Astrocyte (in vitro differentiated cells and primary cell): ENCODE measurements around the gene RGL2. TPM values are rescaled to one million over a fixed set of nuclear protein-coding genes. Genes with fewer than 3 reads are reported as not detected.
A peak's percentile ranks its signal among the peaks of the same experiment; 100 is the strongest.

Experiments used
- DNase-seq: peaks from one replicate; pipeline ENCODE4 v3.0.0-alpha.2; 2010; ENCODE audit warnings: low read depth
- FAIRE-seq: peaks from 2 replicates; lab custom pipeline; 2011; peaks lifted over from hg19 to GRCh38; lab: Jason Lieb, UNC
- H2AFZ ChIP-seq: 2 replicates; pipeline ENCODE4 v1.6.0; 2012; ENCODE audit warnings: low read depth, low read length, inconsistent platforms
- H3K27ac ChIP-seq: 2 replicates; pipeline ENCODE4 v1.5.1; 2011; ENCODE audit warnings: low read depth, low read length, inconsistent platforms
- H3K27me3 ChIP-seq: 2 replicates; pipeline ENCODE4 v1.6.0; 2011; ENCODE audit warnings: low read length, inconsistent platforms; ENCODE audit not compliant: insufficient read depth
- H3K36me3 ChIP-seq: 2 replicates; pipeline ENCODE4 v1.5.1; 2011; ENCODE audit warnings: low read length, inconsistent platforms; ENCODE audit not compliant: insufficient read depth
- H3K4me1 ChIP-seq: 2 replicates; pipeline ENCODE4 v1.5.1; 2011; ENCODE audit warnings: low read length, inconsistent platforms; ENCODE audit not compliant: insufficient read depth
- H3K4me2 ChIP-seq: 2 replicates; pipeline ENCODE4 v1.6.0; 2012; ENCODE audit warnings: low read length, inconsistent platforms
- H3K4me3 ChIP-seq: 2 replicates; pipeline ENCODE4 v1.5.1; 2011; ENCODE audit warnings: low read depth, mild to moderate bottlenecking, low read length, inconsistent platforms; ENCODE audit not compliant: insufficient read depth
- H3K79me2 ChIP-seq: 2 replicates; pipeline ENCODE4 v1.6.0; 2012; ENCODE audit warnings: mild to moderate bottlenecking, low read length, inconsistent platforms; ENCODE audit not compliant: insufficient read depth
- H3K9ac ChIP-seq: 2 replicates; pipeline ENCODE4 v1.6.0; 2012; ENCODE audit warnings: mild to moderate bottlenecking, low read length, inconsistent platforms
- H3K9me3 ChIP-seq: 2 replicates; pipeline ENCODE4 v1.5.1; 2012; ENCODE audit warnings: low read depth, mild to moderate bottlenecking, low read length, inconsistent platforms; ENCODE audit not compliant: insufficient read depth
- H4K20me1 ChIP-seq: 2 replicates; pipeline ENCODE4 v1.6.0; 2012; ENCODE audit warnings: low read length, inconsistent platforms; ENCODE audit not compliant: insufficient read depth
- H3K27ac Mint-ChIP-seq: one replicate; pipeline ENCODE4 v1.8.0; 2021; ENCODE audit warnings: mild to moderate bottlenecking, mixed read lengths; ENCODE audit not compliant: unreplicated experiment
- H3K27me3 Mint-ChIP-seq: one replicate; pipeline ENCODE4 v1.8.0; 2021; ENCODE audit warnings: low read depth, mixed read lengths; ENCODE audit not compliant: unreplicated experiment
- H3K36me3 Mint-ChIP-seq: one replicate; pipeline ENCODE4 v1.8.0; 2021; ENCODE audit warnings: low read depth, mixed read lengths; ENCODE audit not compliant: unreplicated experiment
- H3K4me1 Mint-ChIP-seq: one replicate; pipeline ENCODE4 v1.8.0; 2021; ENCODE audit warnings: low read depth, mixed read lengths; ENCODE audit not compliant: unreplicated experiment
- H3K4me3 Mint-ChIP-seq: one replicate; pipeline ENCODE4 v1.8.0; 2021; ENCODE audit warnings: mild to moderate bottlenecking, moderate library complexity, mixed read lengths; ENCODE audit not compliant: unreplicated experiment
- H3K9me3 Mint-ChIP-seq: one replicate; pipeline ENCODE4 v1.8.0; 2021; ENCODE audit warnings: mild to moderate bottlenecking, mixed read lengths; ENCODE audit not compliant: unreplicated experiment
- CTCF ChIP-seq: IDR thresholded peaks from 2 replicates; pipeline ENCODE4 v1.5.1; 2011; ENCODE audit warnings: low read depth, mild to moderate bottlenecking, inconsistent platforms, low read length, moderate library complexity; ENCODE audit not compliant: insufficient read depth
- EZH2 ChIP-seq: IDR thresholded peaks from 2 replicates; pipeline ENCODE4 v1.6.1; 2012; ENCODE audit warnings: mild to moderate bottlenecking, low read length, inconsistent platforms; ENCODE audit not compliant: insufficient read depth
- total RNA-seq: library from RNA; stranded (reverse); gene quantifications from 2 replicates; pipeline ENCODE4 v1.2.1, GENCODE V29; 2021

The RGL2 gene
- total RNA-seq, 1 donor from 2014 or later = 36.5 TPM

DNA sequence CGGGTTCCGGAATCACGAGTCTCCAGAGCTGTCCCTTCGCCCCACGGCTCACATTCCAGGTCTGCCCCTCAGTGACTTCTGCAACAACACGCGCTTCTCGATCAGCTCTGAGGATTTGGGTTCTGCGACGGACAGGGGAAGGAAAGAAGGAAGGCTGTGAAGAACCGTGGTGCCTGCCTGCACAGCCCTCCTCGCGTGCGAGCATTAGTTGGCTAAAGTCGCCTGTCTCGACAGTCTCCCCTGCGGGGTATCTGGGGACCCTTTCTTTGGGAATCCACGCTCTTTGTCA lies 50.2 kb downstream of the RGL2 start:
- Histone ChIP-seq H3K27ac (peak overlapping the region; percentile 73), H2AFZ (peak overlapping the region; percentile 83)

GRCh38 chr6:33247977-33248642 lies 50.6 kb downstream of the RGL2 start:
- no peak for FAIRE-seq
- Histone ChIP-seq H3K4me2 (peak overlapping the region; percentile 99), H3K9me3 (no peaks in the 10 kb centered on the region), H3K27me3 (peaks cover 2% of the 10 kb centered on the region), H3K79me2 (no peaks in the 10 kb centered on the region), H3K27ac (peak overlapping the region; percentile 73), H3K4me1 (peaks cover 31% of the 10 kb centered on the region), H4K20me1 (peaks cover 3% of the 10 kb centered on the region), H2AFZ (peak overlapping the region; percentile 86), H3K9ac (peak overlapping the region; percentile 87), H3K36me3 (peaks cover 6% of the 10 kb centered on the region), H3K4me3 (peak overlapping the region; percentile 68)
- DNase-seq = peak; percentile 52
- H3K36me3 Mint-ChIP-seq = peaks cover 8% of the 10 kb centered on the region
- TF ChIP-seq CTCF = peak; percentile 72
- TF ChIP-seq EZH2 = no peak
- H3K4me1 Mint-ChIP-seq = peaks cover 26% of the 10 kb centered on the region
- peak overlapping the region; percentile 77 for H3K27ac Mint-ChIP-seq
- H3K4me3 Mint-ChIP-seq = peak overlapping the region; percentile 84
- H3K9me3 Mint-ChIP-seq = peaks cover 4% of the 10 kb centered on the region
- peaks cover 3% of the 10 kb centered on the region for H3K27me3 Mint-ChIP-seq

More for the DNA sequence above, 50.2 kb downstream of the RGL2 start:
- Mint-ChIP-seq H3K4me1 (peaks cover 26% of the 10 kb centered on the region), H3K27me3 (peaks cover 3% of the 10 kb centered on the region), H3K9me3 (peaks cover 4% of the 10 kb centered on the region), H3K4me3 (peak overlapping the region; percentile 84), H3K36me3 (peaks cover 8% of the 10 kb centered on the region), H3K27ac (peak overlapping the region; percentile 77)
- Histone ChIP-seq H3K36me3 (peaks cover 6% of the 10 kb centered on the region), H4K20me1 (peaks cover 3% of the 10 kb centered on the region), H3K9me3 (no peaks in the 10 kb centered on the region), H3K79me2 (no peaks in the 10 kb centered on the region), H3K4me2 (peak overlapping the region; percentile 99), H3K9ac (peak overlapping the region; percentile 87), H3K4me1 (peaks cover 31% of the 10 kb centered on the region), H3K4me3 (peak overlapping the region; percentile 68), H3K27me3 (no peaks in the 10 kb centered on the region)
- TF ChIP-seq CTCF = peak; percentile 9
- TF ChIP-seq EZH2 = no peak
- FAIRE-seq = no peak
- peak; percentile 25 for DNase-seq

- H3K4me1 Mint-ChIP-seq = no peaks in the 10 kb centered on the region
- DNase-seq (no peak), FAIRE-seq (no peak)
- no peak overlapping the region for H3K9ac ChIP-seq
- H3K4me3 ChIP-seq = no peak overlapping the region
- TF ChIP-seq EZH2 (no peak), CTCF (no peak)
- H3K9me3 Mint-ChIP-seq = peaks cover 3% of the 10 kb centered on the region
- no peak overlapping the region for H3K27ac Mint-ChIP-seq
- H3K27me3 Mint-ChIP-seq = peaks cover 23% of the 10 kb centered on the region
- no peaks in the 10 kb centered on the region for H4K20me1 ChIP-seq
- H3K27ac ChIP-seq = no peak overlapping the region
- no peak overlapping the region for H2AFZ ChIP-seq
- H3K9me3 ChIP-seq = no peaks in the 10 kb centered on the region
- H3K36me3 ChIP-seq = no peaks in the 10 kb centered on the region
- no peaks in the 10 kb centered on the region for H3K79me2 ChIP-seq
- no peaks in the 10 kb centered on the region for H3K36me3 Mint-ChIP-seq
- peaks cover 6% of the 10 kb centered on the region for H3K4me1 ChIP-seq
- no peak overlapping the region for H3K4me3 Mint-ChIP-seq
- H3K4me2 ChIP-seq = no peak overlapping the region
- peaks cover 13% of the 10 kb centered on the region for H3K27me3 ChIP-seq
Observed at GRCh38 chr6:33243476-33243875, 55.3 kb downstream of the RGL2 start.
